ENCODE results near the gene PROSER1. TPM values are rescaled to one million over a fixed set of nuclear protein-coding genes. Genes with fewer than 3 reads are reported as not detected.

The PROSER1 gene
- total RNA-seq, 1 experiment from 2014 or later, result 33.5 TPM

GRCh38 chr13:39023761-39024160 is 14.1 kb downstream of the PROSER1 start:
- Histone ChIP-seq H3K27me3 (ENCODE audit: insufficient read depth, low read length) (no peaks in the 10 kb centered on the region), H3K9me2 (ENCODE audit: insufficient read depth) (no peaks in the 10 kb centered on the region), H3K27ac (ENCODE audit: low read depth, low read length) (no peak overlapping the region), H4K20me1 (ENCODE audit: insufficient read depth) (no peaks in the 10 kb centered on the region), H3K9ac (ENCODE audit: low read length) (no peak overlapping the region), H3K4me3 (replicated peaks in 1 of 2; ENCODE audit: low read depth in 1 of 2, low read length in 2 of 2) (no peak overlapping the region), H3K4me2 (ENCODE audit: low read length) (no peak overlapping the region), H2AFZ (ENCODE audit: low read depth, low read length, poor library complexity, severe bottlenecking) (no peak overlapping the region), H3K9me3 (ENCODE audit: control insufficient read depth in 1 of 2, insufficient read depth in 1 of 2, low read depth in 1 of 2, low read length in 2 of 2) (no peaks in the 10 kb centered on the region), H3K36me3 (ENCODE audit: control insufficient read depth in 1 of 2, insufficient read depth in 2 of 2, low read length in 2 of 2) (peaks cover 14 to 38% of the 10 kb centered on the region in 2 experiments), H3K4me1 (ENCODE audit: control insufficient read depth in 1 of 2, insufficient read depth in 2 of 2, low read length in 2 of 2) (no peaks in the 10 kb centered on the region), H3K79me2 (ENCODE audit: insufficient read depth, low read length) (no peaks in the 10 kb centered on the region)
- RAD21 ChIA-PET (ENCODE audit: low non-redundant PET in 1 of 2, low total read pairs in 2 of 2, uncharacterized antibody in 2 of 2, unreplicated experiment in 2 of 2), result no interaction called here
- DNase-seq (ENCODE audit: low read depth, low spot score) (no peak), ATAC-seq (no peak)
- BruUV-seq (replicated peaks), result no TSS peak
- intact Hi-C loops (cut with micrococcal nuclease), result no loop called here
- CTCF ChIA-PET, result no interaction called here
- POLR2A ChIA-PET, result no interaction called here
- TF ChIP-seq ZFX (IDR thresholded peaks at IDR 0.05) (no peak), ZNF274 (IDR thresholded peaks at IDR 0.05; ENCODE audit: low read depth, low read length) (no peak), SRF (IDR thresholded peaks at IDR 0.05; ENCODE audit: low read depth) (no peak), CTCF (IDR thresholded peaks at IDR 0.05 in 2 of 3, conservative IDR thresholded peaks at IDR 0.05 in 1 of 3; ENCODE audit: borderline replicate concordance in 1 of 3, insufficient read depth in 1 of 3, low read depth in 2 of 3, low read length in 2 of 3) (no peak), FOSL1 (IDR thresholded peaks at IDR 0.05; ENCODE audit: low read depth) (no peak), YY1 (IDR thresholded peaks at IDR 0.05; ENCODE audit: extremely low read depth, insufficient replicate concordance, low read depth, low read length) (no peak), ELF1 (IDR thresholded peaks at IDR 0.05; ENCODE audit: borderline replicate concordance, low read depth) (no peak), REST (IDR thresholded peaks at IDR 0.05; ENCODE audit: low read depth) (no peak), RAD21 (IDR thresholded peaks at IDR 0.05; ENCODE audit: low read depth) (no peak), CEBPB (IDR thresholded peaks at IDR 0.05; ENCODE audit: low read depth) (no peak), POLR2AphosphoS5 (IDR thresholded peaks at IDR 0.05; ENCODE audit: low read depth, low read length) (no peak), EZH2phosphoT487 (IDR thresholded peaks at IDR 0.05; ENCODE audit: borderline replicate concordance) (no peak), ATF3 (IDR thresholded peaks at IDR 0.05) (no peak), SP1 (IDR thresholded peaks at IDR 0.05; ENCODE audit: low read depth) (no peak), CBX3 (IDR thresholded peaks at IDR 0.05; ENCODE audit: low read depth) (no peak), ZBTB33 (IDR thresholded peaks at IDR 0.05; ENCODE audit: extremely low read depth, insufficient replicate concordance, low read length) (no peak), SIN3A (IDR thresholded peaks at IDR 0.05; ENCODE audit: low read depth) (no peak), TCF7L2 (IDR thresholded peaks at IDR 0.05; ENCODE audit: borderline replicate concordance, extremely low read depth, insufficient read depth, insufficient read length) (no peak), EGR1 (IDR thresholded peaks at IDR 0.05; ENCODE audit: low read depth) (no peak), POLR2A (IDR thresholded peaks at IDR 0.05; ENCODE audit: borderline replicate concordance, extremely low read depth, insufficient read depth, insufficient read length) (no peak)
